Activated T-helper 17 cell treated with anti-CD3 and anti-CD28 coated beads, Interleukin-2, amount 50 U/mL, for 72 hours (primary cell): ENCODE measurements around the gene SIGLEC14. TPM values are rescaled to one million over a fixed set of nuclear protein-coding genes. Genes with fewer than 3 reads are reported as not detected.
"Not testable (repeated sequence)": the region's sequence is repeated elsewhere in the genome, so short reads cannot be mapped to it uniquely, and the experiment has no call there.

Source experiments
- ATAC-seq: fragments of 150-1000 bp; cut with Tn5 transposase; replicated peaks from 2 replicates; pipeline ENCODE4 v1.10.0; 2021; ENCODE audit warnings: mild to moderate bottlenecking, moderate library complexity
- H3K27ac Mint-ChIP-seq: one replicate; pipeline ENCODE4 v1.8.0; 2022; ENCODE audit warnings: mixed read lengths
- H3K27me3 Mint-ChIP-seq: one replicate; pipeline ENCODE4 v1.8.0; 2022; ENCODE audit warnings: mixed read lengths
- H3K36me3 Mint-ChIP-seq: one replicate; pipeline ENCODE4 v1.8.0; 2022; ENCODE audit warnings: low read depth, mild to moderate bottlenecking, mixed read lengths
- H3K4me1 Mint-ChIP-seq: one replicate; pipeline ENCODE4 v1.8.0; 2022; ENCODE audit warnings: mixed read lengths
- H3K4me3 Mint-ChIP-seq: one replicate; pipeline ENCODE4 v1.8.0; 2022; ENCODE audit warnings: mild to moderate bottlenecking, mixed read lengths
- H3K9me3 Mint-ChIP-seq: one replicate; pipeline ENCODE4 v1.8.0; 2022; ENCODE audit warnings: mixed read lengths
- total RNA-seq, 2 donors: library from RNA; stranded (reverse); gene quantifications; one replicate each; pipeline ENCODE4 v1.2.3, GENCODE V29; 2022

Gene SIGLEC14
- total RNA-seq, 2 donors from 2014 or later: not detected

GRCh38 chr19:51651216-51651846 is 4.7 kb upstream of the SIGLEC14 start:
- no peak overlapping the region for H3K27ac Mint-ChIP-seq
- H3K4me1 Mint-ChIP-seq: no peaks in the 10 kb centered on the region
- no peak for ATAC-seq
- H3K9me3 Mint-ChIP-seq: no peaks in the 10 kb centered on the region
- H3K4me3 Mint-ChIP-seq: no peak overlapping the region
- H3K36me3 Mint-ChIP-seq: no peaks in the 10 kb centered on the region
- H3K27me3 Mint-ChIP-seq: peaks cover 26% of the 10 kb centered on the region

- peaks cover 26% of the 10 kb centered on the region for H3K27me3 Mint-ChIP-seq
- no peaks in the 10 kb centered on the region for H3K9me3 Mint-ChIP-seq
- H3K4me3 Mint-ChIP-seq: no peak overlapping the region
- ATAC-seq: no peak
- no peaks in the 10 kb centered on the region for H3K4me1 Mint-ChIP-seq
- H3K36me3 Mint-ChIP-seq: no peaks in the 10 kb centered on the region
- no peak overlapping the region for H3K27ac Mint-ChIP-seq
Observed at GRCh38 chr19:51647318-51647717, 693 bp upstream of the SIGLEC14 start.

- no peak overlapping the region for H3K4me3 Mint-ChIP-seq
- H3K27me3 Mint-ChIP-seq: peaks cover 39% of the 10 kb centered on the region
- no peaks in the 10 kb centered on the region for H3K4me1 Mint-ChIP-seq
- no peak overlapping the region for H3K27ac Mint-ChIP-seq
- H3K36me3 Mint-ChIP-seq: no peaks in the 10 kb centered on the region
- no peak for ATAC-seq
- no peaks in the 10 kb centered on the region for H3K9me3 Mint-ChIP-seq
Observed at GRCh38 chr19:51644636-51645271, 1.9 kb downstream of the SIGLEC14 start.

GRCh38 chr19:51641648-51642047 is 5.0 kb downstream of the SIGLEC14 start:
- Mint-ChIP-seq H3K27ac (no peak overlapping the region), H3K4me1 (no peaks in the 10 kb centered on the region), H3K9me3 (peaks cover 7% of the 10 kb centered on the region), H3K4me3 (no peak overlapping the region), H3K36me3 (no peaks in the 10 kb centered on the region), H3K27me3 (peaks cover 50% of the 10 kb centered on the region)
- ATAC-seq: no peak

GRCh38 chr19:51640386-51640785 is 6.2 kb downstream of the SIGLEC14 start:
- peaks cover 50% of the 10 kb centered on the region for H3K27me3 Mint-ChIP-seq
- H3K4me3 Mint-ChIP-seq: no peak overlapping the region
- peaks cover 7% of the 10 kb centered on the region for H3K9me3 Mint-ChIP-seq
- H3K36me3 Mint-ChIP-seq: no peaks in the 10 kb centered on the region
- no peak overlapping the region for H3K27ac Mint-ChIP-seq
- no peaks in the 10 kb centered on the region for H3K4me1 Mint-ChIP-seq
- no peak for ATAC-seq

- no peak overlapping the region for H3K4me3 Mint-ChIP-seq
- no peak for ATAC-seq
- H3K9me3 Mint-ChIP-seq: peaks cover 7% of the 10 kb centered on the region
- peaks cover 45% of the 10 kb centered on the region for H3K27me3 Mint-ChIP-seq
- H3K27ac Mint-ChIP-seq: no peak overlapping the region
- no peaks in the 10 kb centered on the region for H3K36me3 Mint-ChIP-seq
- no peaks in the 10 kb centered on the region for H3K4me1 Mint-ChIP-seq
Observed at GRCh38 chr19:51639916-51640315, 6.7 kb downstream of the SIGLEC14 start.

- H3K36me3 Mint-ChIP-seq: no peaks in the 10 kb centered on the region
- no peaks in the 10 kb centered on the region for H3K4me1 Mint-ChIP-seq
- no peak for ATAC-seq
- peaks cover 34% of the 10 kb centered on the region for H3K27me3 Mint-ChIP-seq
- H3K9me3 Mint-ChIP-seq: peaks cover 7% of the 10 kb centered on the region
- H3K4me3 Mint-ChIP-seq: no peak overlapping the region
- H3K27ac Mint-ChIP-seq: no peak overlapping the region
Observed at GRCh38 chr19:51637362-51637978, 9.2 kb downstream of the SIGLEC14 start.

GRCh38 chr19:51632126-51632525 is 14.5 kb downstream of the SIGLEC14 start:
- Mint-ChIP-seq H3K4me1 (no peaks in the 10 kb centered on the region), H3K27ac (no peak overlapping the region), H3K4me3 (no peak overlapping the region), H3K9me3 (peaks cover 3% of the 10 kb centered on the region), H3K36me3 (no peaks in the 10 kb centered on the region), H3K27me3 (peaks cover 17% of the 10 kb centered on the region)
- ATAC-seq: no peak

GRCh38 chr19:51630315-51630714 is 16.3 kb downstream of the SIGLEC14 start, which contains the start of gene SIGLEC5:
Gene SIGLEC5 (minus strand): TSS chr19:51630401. CDS start chr19:51630335, 66 bp downstream.
- H3K4me3 Mint-ChIP-seq, ATAC-seq, H3K4me1 Mint-ChIP-seq, H3K27ac Mint-ChIP-seq, H3K36me3 Mint-ChIP-seq, H3K9me3 Mint-ChIP-seq: not testable (repeated sequence)
- H3K27me3 Mint-ChIP-seq: peaks cover 20% of the 10 kb centered on the region

GRCh38 chr19:51628153-51628939 is 18.3 kb downstream of the SIGLEC14 start:
- Mint-ChIP-seq H3K36me3 (no peaks in the 10 kb centered on the region), H3K4me3 (no peak overlapping the region), H3K27ac (no peak overlapping the region), H3K9me3 (no peaks in the 10 kb centered on the region), H3K27me3 (peaks cover 34% of the 10 kb centered on the region), H3K4me1 (no peaks in the 10 kb centered on the region)
- ATAC-seq: no peak

GRCh38 chr19:51627491-51628138 is 19.0 kb downstream of the SIGLEC14 start:
- Mint-ChIP-seq H3K9me3 (no peaks in the 10 kb centered on the region), H3K27me3 (peaks cover 39% of the 10 kb centered on the region), H3K36me3 (no peaks in the 10 kb centered on the region), H3K27ac (no peak overlapping the region), H3K4me1 (no peaks in the 10 kb centered on the region), H3K4me3 (no peak overlapping the region)
- ATAC-seq: no peak

GRCh38 chr19:51626675-51627074 is 19.9 kb downstream of the SIGLEC14 start:
- Mint-ChIP-seq H3K4me3 (no peak overlapping the region), H3K36me3 (no peaks in the 10 kb centered on the region), H3K27ac (no peak overlapping the region), H3K9me3 (no peaks in the 10 kb centered on the region), H3K4me1 (no peaks in the 10 kb centered on the region), H3K27me3 (peaks cover 44% of the 10 kb centered on the region)
- ATAC-seq: no peak

- peaks cover 40% of the 10 kb centered on the region for H3K27me3 Mint-ChIP-seq
- H3K9me3 Mint-ChIP-seq: no peaks in the 10 kb centered on the region
Observed at GRCh38 chr19:51621178-51621577, 25.4 kb downstream of the SIGLEC14 start.

GRCh38 chr19:51615991-51616390 is 30.6 kb downstream of the SIGLEC14 start:
- H3K9me3 Mint-ChIP-seq: peaks cover 8% of the 10 kb centered on the region
- no peak overlapping the region for H3K27ac Mint-ChIP-seq
- no peak for ATAC-seq
- peaks cover 30% of the 10 kb centered on the region for H3K27me3 Mint-ChIP-seq
- no peaks in the 10 kb centered on the region for H3K4me1 Mint-ChIP-seq
- no peaks in the 10 kb centered on the region for H3K36me3 Mint-ChIP-seq
- no peak overlapping the region for H3K4me3 Mint-ChIP-seq

More at GRCh38 chr19:51621178-51621577, 25.4 kb downstream of the SIGLEC14 start:
- Mint-ChIP-seq H3K27ac (no peak overlapping the region), H3K36me3 (no peaks in the 10 kb centered on the region), H3K4me3 (no peak overlapping the region), H3K4me1 (no peaks in the 10 kb centered on the region)
- no peak for ATAC-seq
